Measurements from ENCODE around the gene IFT57. TPM values are rescaled to one million over a fixed set of nuclear protein-coding genes. Genes with fewer than 3 reads are reported as not detected.

The IFT57 gene
- total and polyA plus RNA-seq, 9 of the 15 experiments (the other 6 are each of a cell fraction or from before 2014, with no cell fraction given) = 1.5 to 20.1 (median 9.9) TPM

- Histone ChIP-seq H3K4me1 (replicated peaks in 1 of 2; ENCODE audit: control insufficient read depth in 2 of 2, insufficient read depth in 2 of 2, low read length in 2 of 2) (peaks cover 4 to 6% of the 10 kb centered on the region in 2 experiments; a peak in 2 of 5 replicates), H3K36me3 (ENCODE audit: control insufficient read depth, insufficient read depth, low read length) (no peaks in the 10 kb centered on the region), H3K79me2 (ENCODE audit: control insufficient read depth, insufficient read depth, low read length) (no peaks in the 10 kb centered on the region), H3K9ac (ENCODE audit: insufficient read depth in 1 of 2, low read depth in 2 of 2, low read length in 2 of 2) (0 out of 4 replicates have a peak overlapping the region, but pooled peaks of 1 of the 2 experiments have one; percentile 7), H3K4me2 (ENCODE audit: insufficient read depth, low read length) (0 out of 2 replicates have a peak overlapping the region, but pooled peaks have one; percentile 12), H3K4me3 (no peak overlapping the region), H3K9me3 (replicated peaks; ENCODE audit: control insufficient read depth, insufficient read depth, low read depth, low read length) (no peaks in the 10 kb centered on the region), H3K27ac (ENCODE audit: extremely low read depth, low read depth, low read length) (no peak overlapping the region), H3K27me3 (ENCODE audit: control insufficient read depth in 2 of 2, insufficient read depth in 2 of 2, low read length in 2 of 2) (no peaks in the 10 kb centered on the region), H2AFZ (ENCODE audit: low read depth, low read length) (peak overlapping the region; percentile 95), H4K20me1 (replicated peaks; ENCODE audit: control insufficient read depth, insufficient read depth, low read length) (no peaks in the 10 kb centered on the region), H3K9me1 (ENCODE audit: control insufficient read depth, insufficient read depth, low read length) (no peaks in the 10 kb centered on the region)
- peak; percentile 46 for FAIRE-seq
- DNase-seq (ENCODE audit: extremely low read depth in 1 of 4, low spot score in 3 of 4) = peak in 1 of 4 experiments; percentile 13
- ChIA-PET POLR2A (interaction anchor here (0.7 kb wide), 1 partner anchor 230 kb away, joined by 4 read pairs; no protein-coding TSS in a partner anchor), CTCF (ENCODE audit: low intra/inter-chr PET ratio) (no interaction called here)
- TF ChIP-seq CEBPG (CRISPR knock-in tag; IDR thresholded peaks at IDR 0.05) = 0 out of 2 replicates have a peak, but pooled peaks have one; percentile 13
- peak; percentile 69 to 78; a peak in 3 of 4 replicates for TF ChIP-seq CEBPG (tag; conservative IDR thresholded peaks at IDR 0.05 in 1 of 2, IDR thresholded peaks at IDR 0.05 in 1 of 2)
- no peak for TF ChIP-seq SMAD4 (CRISPR knock-in tag; conservative IDR thresholded peaks at IDR 0.05)
- peak; percentile 86 for TF ChIP-seq CEBPB (tag; IDR thresholded peaks at IDR 0.05)
- BruUV-seq (replicated peaks) = no TSS peak
- intact Hi-C loops (cut with micrococcal nuclease) (no loop called here), in situ Hi-C loops (cut with MboI) (no loop called here)
- 15% methylated on average over 4 of the region's 4 CpGs for WGBS (ENCODE audit: insufficient coverage, low coverage, missing lambda C conversion rate)
- no peak for ATAC-seq
These were observed 1.7 kb upstream of the IFT57 start for GRCh38 chr3:108223928-108224327.
